DOHH2 (cell line): ENCODE measurements around the gene TBC1D2B.

Experiments used
- EZH2phosphoT487 ChIP-seq: fragments of 200-600 bp; sonication (generic); IDR thresholded peaks from 2 replicates; pipeline ENCODE4 v1.6.1; 2017; ENCODE audit warnings: borderline replicate concordance, mild to moderate bottlenecking, antibody characterized with exemption, low read length, moderate library complexity, mixed read lengths
- TF ChIP-seq, protein P1 (sequence below): fragments of 200-600 bp; sonication (generic); IDR thresholded peaks from one replicate; pipeline ENCODE4 v1.5.1; 2014; ENCODE audit warnings: antibody characterized with exemption, mild to moderate bottlenecking, low read depth, low read length; ENCODE audit not compliant: poor library complexity, severe bottlenecking

DNA sequence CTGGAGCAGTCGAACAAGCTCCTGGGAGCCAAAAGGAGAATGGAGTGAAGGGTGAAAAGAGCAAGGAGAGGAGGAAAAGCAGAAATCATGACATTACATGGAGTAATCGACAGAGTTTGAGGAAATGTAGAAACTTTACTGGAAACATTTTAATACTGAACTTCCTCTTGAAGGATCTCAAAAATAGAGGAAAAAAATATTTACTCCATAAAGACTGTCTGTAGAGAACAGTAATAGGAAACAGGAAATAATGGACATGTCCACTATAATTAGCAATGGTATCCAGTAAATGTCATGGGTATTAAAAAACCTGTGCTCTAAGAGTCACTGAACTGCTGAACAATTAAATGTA lies 53.0 kb downstream of the TBC1D2B start:
- TF ChIP-seq, protein P1, sequence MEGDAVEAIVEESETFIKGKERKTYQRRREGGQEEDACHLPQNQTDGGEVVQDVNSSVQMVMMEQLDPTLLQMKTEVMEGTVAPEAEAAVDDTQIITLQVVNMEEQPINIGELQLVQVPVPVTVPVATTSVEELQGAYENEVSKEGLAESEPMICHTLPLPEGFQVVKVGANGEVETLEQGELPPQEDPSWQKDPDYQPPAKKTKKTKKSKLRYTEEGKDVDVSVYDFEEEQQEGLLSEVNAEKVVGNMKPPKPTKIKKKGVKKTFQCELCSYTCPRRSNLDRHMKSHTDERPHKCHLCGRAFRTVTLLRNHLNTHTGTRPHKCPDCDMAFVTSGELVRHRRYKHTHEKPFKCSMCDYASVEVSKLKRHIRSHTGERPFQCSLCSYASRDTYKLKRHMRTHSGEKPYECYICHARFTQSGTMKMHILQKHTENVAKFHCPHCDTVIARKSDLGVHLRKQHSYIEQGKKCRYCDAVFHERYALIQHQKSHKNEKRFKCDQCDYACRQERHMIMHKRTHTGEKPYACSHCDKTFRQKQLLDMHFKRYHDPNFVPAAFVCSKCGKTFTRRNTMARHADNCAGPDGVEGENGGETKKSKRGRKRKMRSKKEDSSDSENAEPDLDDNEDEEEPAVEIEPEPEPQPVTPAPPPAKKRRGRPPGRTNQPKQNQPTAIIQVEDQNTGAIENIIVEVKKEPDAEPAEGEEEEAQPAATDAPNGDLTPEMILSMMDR, result no peak
- no peak for TF ChIP-seq EZH2phosphoT487
